HUDEP-2 (cell line): Measurements from ENCODE around the gene GRIK1.
A peak's percentile ranks its signal among the peaks of the same experiment; 100 is the strongest.

Experiments
- DNase-seq, 76 experiments: peaks; one replicate each; lab custom pipeline; 2025; ENCODE audit not compliant: unreplicated experiment in 76 of 76; lab: John Stamatoyannopoulos, UW

The GRIK1 gene

DNA sequence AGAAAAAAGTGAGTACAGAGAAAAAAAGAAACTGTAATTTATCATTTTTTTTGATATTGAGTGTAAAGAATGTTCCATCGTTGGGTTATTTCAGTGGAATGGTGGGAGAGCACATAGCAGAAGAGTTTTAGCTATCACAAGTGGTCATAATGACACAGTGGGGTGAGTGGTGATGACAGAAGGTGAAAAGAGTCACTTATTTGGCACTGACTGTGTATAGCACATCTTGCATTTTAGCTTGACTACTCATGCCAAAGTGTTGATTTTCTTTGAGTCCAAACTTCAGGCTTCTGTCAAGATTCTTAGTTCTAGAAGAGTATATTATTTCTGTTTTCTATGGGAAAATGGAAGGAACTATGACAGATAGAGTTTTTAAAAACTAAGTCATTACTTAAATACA lies 261.2 kb downstream of the GRIK1 start:
- no peak for DNase-seq

DNA sequence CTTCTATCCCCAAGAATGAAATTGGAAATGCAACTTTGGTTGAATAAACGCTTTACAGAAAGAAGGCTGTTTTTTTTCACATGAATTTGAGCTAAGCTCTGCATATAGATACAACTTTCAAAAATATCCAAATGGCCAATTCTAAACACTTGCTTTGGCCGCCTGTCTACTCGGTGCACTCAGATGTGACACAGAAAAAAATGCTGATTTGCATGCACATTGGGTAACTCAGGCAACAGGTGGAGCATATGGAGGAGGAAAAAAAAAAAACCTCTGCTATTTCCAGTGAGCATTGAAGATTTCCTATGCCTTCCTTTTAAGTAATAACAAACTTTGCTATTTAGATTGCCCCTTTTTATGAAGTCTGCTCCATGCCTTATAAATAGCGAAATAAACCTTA lies 262.5 kb downstream of the GRIK1 start:
- no peak for DNase-seq

DNA sequence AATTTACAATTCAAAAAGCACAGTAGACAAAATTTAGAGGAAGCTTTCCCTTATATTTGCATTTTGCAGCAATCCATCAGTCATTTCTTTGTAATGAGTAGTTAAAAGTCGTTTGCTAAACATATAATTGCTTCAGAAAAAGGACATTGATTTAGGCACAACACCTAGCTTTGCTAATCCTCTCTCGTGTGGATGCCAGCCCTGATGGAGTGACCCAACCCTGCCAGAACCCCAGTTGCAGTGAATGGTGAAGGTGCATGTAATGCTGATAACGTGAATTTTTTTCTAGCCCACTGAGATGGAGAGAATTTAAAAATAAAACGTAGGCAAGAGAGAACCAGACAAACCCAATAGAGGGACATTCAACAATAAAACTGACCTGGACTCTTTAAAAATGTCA lies 263.4 kb downstream of the GRIK1 start:
- no peak for DNase-seq

DNA sequence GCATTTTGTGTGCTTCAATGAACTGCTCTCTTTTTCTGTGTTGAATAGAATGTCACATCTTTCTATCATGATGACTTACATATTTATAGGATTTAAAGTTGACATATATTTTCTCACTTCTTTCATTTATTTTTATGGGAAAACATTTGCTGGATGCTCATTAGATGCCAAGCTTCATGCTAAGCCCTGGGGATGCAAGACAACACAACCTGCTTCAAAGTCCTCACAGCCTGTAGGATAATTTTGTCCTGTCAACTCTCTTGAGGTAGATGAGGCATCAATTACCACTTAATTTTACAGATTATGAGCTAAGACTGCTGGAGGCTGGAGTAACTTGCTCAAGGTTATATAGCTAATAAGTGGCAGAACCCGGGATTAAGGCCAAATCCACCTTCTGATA lies 264.3 kb downstream of the GRIK1 start:
- no peak for DNase-seq

DNA sequence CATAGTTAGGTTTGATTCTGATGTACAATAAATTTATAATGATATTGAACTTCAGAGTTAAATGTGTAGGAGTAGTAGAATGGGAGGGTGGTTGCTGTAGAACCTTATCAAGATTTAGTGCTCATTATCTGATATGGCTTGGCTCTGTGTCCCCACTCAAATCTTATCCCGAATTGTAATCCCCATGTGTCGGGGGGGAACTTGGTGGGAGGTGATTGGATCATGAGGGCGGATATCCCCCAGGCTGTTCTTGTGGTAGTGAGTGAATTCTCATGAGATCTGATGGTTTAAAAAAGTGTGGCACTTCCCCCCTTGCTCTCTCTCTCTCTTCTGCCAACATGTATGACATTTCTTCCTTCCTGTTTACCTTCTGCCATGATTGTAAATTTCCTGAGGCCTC lies 265.5 kb downstream of the GRIK1 start:
- DNase-seq = no peak

DNA sequence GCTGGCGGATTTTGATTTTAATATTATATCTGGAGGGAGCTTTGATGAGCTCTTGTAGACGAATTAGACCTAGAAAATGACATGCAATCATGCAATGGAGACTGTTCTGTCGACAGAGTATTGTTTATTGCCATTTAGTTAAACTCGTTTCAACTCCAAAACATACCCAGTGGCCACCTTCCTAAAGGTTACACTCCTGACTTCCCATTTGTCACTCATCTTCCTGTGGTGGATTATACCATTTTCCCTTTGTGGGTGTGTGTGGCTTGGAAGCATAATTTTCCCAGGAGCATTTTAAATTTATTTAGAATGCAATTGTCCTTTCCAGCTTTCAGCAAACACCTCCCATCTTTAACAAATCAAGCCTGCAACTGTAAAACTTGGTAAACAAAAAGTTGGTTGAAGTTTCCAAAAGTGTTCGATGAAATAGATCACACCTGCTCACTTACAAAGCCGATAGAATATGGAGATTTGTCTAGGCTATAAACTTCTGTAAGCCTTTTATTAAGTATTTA lies 266.6 kb downstream of the GRIK1 start:
- DNase-seq = no peak

DNA sequence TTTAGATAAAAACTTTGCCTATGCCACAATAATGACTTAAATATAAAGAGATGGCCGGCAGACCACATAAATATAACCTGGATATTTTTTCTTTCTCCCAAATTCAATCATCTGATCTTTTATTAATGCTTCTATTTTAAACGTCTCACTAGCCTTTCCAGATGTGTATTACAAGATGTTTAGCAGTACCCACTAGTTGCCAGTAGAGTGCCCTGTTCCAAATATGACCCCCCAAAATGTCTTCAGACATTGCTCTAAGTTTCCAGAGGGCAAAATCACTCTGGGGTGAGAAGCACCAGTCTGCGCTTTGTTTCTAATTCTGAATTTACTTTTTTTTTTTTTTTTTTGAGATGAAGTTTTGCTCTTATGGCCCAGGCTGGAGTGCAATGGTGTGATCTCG lies 268.1 kb downstream of the GRIK1 start:
- DNase-seq = no peak

DNA sequence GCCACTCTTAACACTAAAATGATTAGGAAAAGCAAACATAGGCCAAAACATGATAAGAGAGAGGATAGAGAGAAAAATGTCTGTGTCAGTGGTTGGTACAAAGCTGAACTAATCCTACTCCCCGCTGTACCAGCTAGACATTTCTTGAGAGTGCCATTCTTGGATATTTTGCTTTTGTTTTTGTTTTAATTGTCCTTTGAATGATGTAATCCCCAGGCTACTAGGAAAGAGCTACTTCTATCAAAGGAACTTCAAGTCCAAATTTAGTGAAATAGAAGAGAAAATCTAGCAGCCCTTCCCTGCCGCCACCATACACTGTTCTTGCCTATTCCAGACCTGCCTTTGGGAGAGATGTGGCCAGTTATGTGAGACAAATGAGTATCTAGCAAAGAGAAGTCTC lies 269.6 kb downstream of the GRIK1 start:
- DNase-seq = no peak

DNA sequence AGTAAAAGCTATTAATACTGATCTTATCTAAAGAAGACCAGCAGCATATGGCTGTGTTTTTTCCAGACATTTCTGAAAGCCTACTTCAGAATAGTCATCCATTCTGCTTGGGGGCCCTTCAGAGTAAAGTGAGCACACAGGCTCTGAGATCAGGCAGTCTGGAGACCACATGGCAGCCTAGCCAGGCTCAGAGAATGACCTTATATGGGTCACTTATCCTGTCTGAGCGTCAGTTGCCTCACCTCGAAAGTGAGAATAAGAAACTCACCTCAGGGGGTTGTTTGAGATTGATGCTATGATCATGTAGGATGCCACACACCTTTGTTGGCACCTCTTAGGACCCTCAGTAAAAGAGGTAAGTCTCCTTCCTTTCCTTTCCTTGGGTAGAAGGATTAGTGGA lies 270.4 kb downstream of the GRIK1 start:
- no peak for DNase-seq

DNA sequence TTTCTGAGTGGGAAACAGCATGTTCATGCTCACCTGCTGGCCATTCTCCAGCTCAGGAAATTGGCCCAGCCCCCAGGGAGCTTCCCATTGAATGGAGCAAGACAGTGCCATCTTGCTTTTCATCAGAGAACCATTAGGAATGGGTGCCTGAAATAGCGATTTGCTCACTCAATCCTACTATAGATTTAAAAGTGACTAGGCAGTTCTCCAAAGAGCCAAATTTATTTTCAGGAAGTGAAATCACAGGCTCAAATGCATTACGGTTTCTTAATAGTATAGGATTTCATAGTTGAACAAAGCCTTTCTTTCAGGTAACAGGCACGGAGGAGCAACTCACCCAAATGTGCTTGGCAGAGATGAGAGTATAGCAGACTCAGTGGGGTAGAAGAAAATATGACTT lies 272.1 kb downstream of the GRIK1 start:
- no peak for DNase-seq

DNA sequence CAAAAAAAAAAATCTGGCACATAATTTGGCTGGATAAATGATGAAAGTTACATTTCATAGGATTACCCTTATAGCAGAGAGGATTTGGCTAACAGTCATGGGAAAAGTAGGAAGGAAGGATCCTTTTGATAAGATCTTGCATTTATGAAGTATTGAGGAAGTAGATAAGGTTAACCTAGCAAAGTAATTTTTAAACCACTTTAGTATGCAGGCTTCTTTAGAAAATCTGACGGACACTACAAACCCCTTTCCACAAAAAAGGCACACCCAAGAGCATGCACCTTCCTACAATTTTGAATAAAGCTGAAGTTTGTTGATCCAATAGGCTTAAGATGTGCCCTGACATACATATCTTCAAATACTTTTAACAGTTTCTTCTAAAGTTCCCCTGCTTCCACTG lies 275.2 kb downstream of the GRIK1 start:
- no peak for DNase-seq

DNA sequence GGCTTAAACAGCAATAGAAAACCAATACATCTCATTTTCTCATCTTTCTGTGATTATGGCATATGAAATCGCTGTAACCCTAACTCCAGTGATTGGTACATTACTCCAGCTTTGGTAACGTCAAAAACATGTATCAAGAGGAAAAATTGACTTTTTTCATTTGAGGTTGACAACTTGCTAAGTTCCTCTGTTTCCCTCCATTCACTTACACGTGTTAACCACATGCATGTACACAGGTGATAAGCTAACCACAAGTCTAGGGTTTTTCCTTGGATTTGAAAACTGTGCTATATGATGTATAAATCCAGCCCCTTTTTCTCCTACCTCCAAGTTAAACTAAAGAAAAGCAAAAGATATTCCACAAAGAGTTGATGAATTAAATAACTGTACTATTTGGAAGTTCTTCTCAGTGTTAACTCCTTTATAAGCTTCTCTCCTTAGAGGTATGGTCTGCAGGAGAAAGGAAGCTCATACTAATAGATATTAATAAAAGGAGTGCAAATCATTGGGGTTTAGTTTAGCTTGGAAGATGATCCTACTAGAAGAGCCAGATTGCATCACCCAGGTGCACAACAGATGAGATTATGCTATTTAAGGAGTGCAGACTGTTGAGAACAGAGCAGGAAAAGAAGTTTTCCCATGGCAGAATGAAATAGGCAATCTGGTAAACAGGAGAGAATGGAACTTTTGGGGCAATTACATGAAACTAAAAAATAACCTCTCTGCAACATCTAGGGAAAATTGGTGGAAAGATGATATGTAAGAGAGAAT lies 277.9 kb downstream of the GRIK1 start:
- no peak for DNase-seq

DNA sequence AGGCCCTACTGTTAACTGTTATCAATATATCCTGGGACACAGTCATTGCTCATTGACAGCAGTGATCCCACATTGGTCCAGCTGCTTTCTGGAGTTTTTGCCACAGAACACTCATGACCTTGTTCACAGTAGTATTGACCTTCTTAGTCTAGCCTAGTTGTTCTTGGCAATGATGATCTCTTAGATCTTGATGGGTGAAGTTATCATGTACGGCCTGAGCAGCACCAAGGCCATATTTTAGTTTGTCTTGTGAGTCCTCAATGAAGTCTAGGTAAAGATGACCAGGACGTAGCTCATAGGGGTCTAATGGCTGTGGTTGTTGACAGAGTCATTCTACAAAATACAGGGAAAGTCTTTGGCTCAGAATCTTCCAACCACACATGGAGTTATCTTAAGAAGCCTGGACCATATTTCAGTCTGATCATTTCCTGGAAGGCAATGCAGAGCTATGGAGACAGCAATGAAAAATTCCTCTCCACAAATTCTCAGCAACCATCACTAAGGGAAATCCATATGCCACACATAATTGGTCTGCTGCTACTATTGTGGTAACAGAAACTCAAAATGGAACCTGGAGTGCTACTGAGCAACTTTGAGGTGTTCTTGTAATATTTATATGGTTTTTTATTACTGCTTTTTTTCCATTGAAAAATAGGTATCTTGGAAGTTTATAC lies 279.6 kb downstream of the GRIK1 start:
- no peak for DNase-seq

DNA sequence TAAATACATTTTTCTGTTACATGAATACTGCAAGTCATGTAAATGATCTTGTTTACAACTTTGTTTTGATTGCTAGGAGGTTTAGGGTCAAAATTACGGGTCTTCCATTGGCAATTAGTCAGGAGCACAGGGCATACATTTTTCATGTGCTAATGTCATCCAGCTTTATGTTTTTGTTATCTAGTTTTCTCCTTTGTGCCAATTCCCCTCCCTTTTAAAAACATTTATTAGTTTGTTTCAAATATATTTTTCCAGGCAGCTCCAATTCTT lies 280.9 kb downstream of the GRIK1 start:
- no peak for DNase-seq

DNA sequence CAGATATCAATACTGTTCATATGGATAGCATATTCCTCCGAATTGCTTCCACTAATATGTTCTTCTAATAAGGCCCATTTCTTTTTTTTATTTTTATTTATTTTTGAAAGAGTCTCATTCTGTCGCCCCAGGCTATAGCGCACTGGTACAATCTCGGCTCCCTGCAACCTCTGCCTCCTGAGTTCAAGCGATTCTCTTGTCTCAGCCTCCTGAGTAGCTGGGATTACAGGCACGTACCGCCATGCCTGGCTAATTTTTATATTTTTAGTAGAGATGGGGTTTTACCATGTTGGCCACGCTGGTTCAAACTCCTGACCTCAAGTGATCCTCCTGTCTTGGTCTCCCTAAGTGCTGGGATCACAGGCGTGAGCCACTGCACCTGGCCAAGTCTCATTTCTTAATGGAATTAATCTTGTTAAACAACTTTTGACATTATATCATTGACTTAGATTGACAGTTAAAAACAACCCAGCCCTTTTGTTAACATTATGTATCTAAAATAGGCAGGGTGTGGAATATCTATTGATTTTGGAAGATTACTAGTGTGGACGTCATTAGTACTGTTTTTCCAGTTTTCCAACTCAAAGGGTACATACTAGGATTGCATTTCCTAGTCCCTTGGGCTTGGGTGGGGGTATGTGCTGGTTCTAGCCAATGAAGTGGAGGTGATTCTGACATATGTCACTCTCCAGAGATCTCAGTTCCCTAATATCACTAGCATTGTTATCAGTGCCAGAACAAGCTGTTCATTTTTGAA lies 281.4 kb downstream of the GRIK1 start:
- DNase-seq = no peak

DNA sequence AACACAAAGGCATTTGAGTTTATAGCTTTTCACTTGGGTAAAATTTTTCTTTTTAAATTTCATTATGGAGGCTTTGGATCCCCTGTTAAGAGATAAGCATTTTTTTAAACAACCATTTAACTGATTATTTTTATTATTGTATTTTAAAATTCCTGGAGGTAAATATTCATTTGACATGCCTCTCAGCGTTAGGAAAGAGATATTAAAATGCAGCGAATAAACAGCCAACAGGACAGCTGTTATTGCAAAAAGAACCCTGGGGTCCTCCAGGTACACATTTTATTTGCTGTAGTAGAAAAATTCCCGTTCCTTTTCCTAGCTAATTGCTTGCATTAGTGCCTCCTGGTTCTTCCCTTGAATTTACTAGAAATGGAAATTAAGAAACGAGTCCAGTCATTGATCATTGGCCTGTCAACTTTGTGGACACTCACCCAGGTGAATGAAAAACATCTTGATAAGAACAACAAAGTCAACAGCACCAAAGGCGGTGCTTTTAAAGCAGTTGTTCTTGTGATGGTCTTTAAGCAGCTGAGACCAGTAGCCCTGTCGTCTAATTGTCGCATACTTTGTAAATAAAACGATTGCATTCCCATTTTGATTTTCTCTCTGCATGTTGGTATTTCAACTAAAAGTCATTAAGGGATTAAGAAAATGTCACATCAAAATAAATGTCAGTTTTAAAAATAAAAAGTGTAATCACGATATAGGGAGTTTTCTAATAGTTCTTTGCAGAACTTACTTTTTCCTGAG lies 282.4 kb downstream of the GRIK1 start:
- DNase-seq = no peak

DNA sequence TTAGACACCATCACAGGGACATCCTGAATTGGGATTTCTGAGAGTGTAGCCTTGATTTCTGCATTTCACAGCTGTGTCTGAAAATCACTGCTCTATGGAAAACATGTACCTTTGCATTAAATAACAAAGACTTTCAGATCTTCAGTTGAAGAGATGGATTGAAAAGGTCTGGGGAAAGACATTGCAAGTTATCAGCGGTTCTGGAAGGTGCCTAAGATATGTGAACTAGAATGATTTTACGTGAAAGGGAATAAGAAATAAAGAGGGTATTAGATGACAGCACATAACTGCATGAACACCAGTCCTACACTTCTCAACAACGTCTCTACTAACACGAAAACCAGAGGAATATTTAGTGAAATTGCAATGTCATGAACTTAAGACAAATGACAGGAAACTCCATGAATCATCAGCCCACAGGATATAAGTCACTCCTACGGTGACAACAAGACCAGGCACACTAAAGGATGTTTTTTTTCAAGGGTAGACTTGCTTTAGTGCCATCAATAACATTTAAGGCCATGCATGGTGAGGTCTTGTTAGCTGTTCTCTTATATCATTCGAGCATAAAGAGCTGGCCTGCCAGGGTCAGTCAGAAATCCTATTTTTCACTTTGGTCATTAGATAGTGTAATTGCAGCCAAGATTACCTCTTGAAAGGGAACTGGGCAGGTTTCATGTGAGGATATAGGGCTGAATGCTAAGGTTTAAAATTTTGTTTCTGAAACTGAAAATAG lies 283.1 kb downstream of the GRIK1 start:
- peak in 8 of 76 experiments; percentile 6 to 47 (median 20) for DNase-seq

DNA sequence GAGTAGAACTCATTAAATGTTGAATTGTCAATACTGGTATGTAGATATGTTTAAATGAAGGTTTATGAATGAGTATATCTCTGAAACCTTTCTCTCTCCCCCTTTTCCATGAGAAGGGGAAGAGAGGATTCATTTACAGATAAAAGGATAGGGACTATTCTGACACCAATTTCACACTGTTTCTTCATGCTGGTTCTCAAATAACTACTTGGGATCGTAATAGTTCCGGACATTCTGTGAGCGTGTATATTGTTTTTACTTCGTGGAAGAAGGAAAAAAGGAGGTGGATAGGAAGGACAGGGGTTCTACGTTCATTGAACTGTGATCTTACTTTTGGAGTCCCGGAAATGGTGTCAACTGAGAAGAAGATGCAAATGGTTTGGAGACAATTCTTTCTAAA lies 284.2 kb downstream of the GRIK1 start:
- no peak for DNase-seq

DNA sequence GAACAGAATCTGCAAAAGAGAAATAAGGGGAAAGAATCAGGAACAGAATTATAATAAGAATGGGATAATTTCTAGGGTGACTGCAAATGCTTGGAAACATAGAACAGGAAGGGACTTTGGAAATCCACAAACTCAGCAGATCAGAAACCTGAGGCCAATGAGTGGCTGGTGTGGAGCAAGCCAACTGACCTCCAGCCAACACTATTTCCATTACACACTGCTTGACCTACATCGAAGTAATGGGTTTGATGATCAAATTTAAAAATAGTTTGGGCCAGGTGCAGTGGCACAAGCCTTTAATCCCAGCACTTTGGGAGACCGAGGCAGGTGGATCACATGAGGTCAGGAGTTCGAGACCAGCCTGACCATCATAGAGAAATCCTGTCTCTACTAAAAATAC lies 284.9 kb downstream of the GRIK1 start:
- DNase-seq = no peak

DNA sequence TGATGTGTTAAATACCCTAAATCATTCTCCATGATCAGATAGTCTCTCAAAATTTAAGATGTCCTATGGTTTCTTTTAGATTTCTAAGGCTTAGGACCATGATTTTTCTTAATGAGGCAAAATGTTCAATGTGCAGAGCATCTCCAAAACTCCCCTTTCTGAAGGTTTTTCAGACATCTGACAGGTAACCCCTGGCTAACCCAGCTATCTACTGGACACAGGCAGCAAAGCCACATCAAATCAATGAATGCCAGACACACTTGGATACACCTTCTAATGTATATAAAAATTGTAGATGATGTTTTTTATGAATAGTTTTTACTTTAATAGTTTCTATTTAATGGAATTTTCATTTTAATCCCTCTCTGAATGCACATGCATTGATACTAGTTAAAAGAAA lies 285.6 kb downstream of the GRIK1 start:
- DNase-seq = no peak
